Measurements from ENCODE around the gene ZNF644.

DNA sequence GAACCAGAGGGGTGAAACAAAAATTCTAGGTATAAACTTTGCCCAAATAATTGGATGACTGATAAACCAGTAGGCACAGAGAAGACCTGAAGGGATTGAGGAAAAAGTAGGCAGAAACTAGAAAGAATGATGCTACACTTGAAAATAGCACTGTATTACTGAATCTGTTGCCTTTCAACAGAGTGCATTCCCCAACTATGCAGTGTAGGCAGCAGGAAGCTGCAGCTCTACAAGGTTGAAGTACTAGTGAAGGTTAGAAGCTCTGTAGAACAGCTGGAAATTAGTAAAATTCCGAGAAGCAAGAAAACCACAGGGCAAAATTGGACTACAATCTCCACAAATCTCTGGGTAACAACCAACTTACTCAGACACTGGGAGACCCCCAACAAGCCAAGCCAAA, 27.4 kb downstream of the ZNF644 start:
- TF ChIP-seq, protein P1, sequence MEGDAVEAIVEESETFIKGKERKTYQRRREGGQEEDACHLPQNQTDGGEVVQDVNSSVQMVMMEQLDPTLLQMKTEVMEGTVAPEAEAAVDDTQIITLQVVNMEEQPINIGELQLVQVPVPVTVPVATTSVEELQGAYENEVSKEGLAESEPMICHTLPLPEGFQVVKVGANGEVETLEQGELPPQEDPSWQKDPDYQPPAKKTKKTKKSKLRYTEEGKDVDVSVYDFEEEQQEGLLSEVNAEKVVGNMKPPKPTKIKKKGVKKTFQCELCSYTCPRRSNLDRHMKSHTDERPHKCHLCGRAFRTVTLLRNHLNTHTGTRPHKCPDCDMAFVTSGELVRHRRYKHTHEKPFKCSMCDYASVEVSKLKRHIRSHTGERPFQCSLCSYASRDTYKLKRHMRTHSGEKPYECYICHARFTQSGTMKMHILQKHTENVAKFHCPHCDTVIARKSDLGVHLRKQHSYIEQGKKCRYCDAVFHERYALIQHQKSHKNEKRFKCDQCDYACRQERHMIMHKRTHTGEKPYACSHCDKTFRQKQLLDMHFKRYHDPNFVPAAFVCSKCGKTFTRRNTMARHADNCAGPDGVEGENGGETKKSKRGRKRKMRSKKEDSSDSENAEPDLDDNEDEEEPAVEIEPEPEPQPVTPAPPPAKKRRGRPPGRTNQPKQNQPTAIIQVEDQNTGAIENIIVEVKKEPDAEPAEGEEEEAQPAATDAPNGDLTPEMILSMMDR (IDR thresholded peaks at IDR 0.05; ENCODE audit: low read length), result no peak
- no peak for TF ChIP-seq EZH2 (IDR thresholded peaks at IDR 0.05; ENCODE audit: borderline replicate concordance, low read length)
